ENCODE results near the gene FGF18.

DNA sequence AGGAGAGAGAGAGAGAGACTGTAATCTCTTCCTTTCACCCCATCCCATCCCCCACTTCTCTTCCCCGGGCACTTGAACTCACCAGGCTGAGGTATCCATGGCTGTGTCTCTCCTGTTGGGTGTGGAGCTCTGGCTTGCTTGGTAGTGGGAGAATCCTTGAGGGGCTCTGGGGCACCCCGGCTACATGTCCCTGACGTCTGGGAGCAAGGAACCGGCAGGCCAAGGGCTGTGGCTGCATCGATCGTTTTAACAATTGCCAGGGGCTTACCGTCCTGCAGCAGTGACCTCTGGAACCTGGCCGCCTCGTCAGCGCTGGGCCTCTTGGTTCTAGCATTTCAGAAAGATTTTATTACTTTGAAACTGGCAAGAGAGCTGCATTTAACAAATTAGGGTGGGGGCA is 30.0 kb downstream of the FGF18 start:
- TF ChIP-seq TAF1 (IDR thresholded peaks at IDR 0.05; ENCODE audit: borderline replicate concordance, insufficient read depth, low read length) (no peak), SIN3A (IDR thresholded peaks at IDR 0.05; ENCODE audit: borderline replicate concordance, insufficient read depth, low read length) (no peak)
- TF ChIP-seq, protein P1, sequence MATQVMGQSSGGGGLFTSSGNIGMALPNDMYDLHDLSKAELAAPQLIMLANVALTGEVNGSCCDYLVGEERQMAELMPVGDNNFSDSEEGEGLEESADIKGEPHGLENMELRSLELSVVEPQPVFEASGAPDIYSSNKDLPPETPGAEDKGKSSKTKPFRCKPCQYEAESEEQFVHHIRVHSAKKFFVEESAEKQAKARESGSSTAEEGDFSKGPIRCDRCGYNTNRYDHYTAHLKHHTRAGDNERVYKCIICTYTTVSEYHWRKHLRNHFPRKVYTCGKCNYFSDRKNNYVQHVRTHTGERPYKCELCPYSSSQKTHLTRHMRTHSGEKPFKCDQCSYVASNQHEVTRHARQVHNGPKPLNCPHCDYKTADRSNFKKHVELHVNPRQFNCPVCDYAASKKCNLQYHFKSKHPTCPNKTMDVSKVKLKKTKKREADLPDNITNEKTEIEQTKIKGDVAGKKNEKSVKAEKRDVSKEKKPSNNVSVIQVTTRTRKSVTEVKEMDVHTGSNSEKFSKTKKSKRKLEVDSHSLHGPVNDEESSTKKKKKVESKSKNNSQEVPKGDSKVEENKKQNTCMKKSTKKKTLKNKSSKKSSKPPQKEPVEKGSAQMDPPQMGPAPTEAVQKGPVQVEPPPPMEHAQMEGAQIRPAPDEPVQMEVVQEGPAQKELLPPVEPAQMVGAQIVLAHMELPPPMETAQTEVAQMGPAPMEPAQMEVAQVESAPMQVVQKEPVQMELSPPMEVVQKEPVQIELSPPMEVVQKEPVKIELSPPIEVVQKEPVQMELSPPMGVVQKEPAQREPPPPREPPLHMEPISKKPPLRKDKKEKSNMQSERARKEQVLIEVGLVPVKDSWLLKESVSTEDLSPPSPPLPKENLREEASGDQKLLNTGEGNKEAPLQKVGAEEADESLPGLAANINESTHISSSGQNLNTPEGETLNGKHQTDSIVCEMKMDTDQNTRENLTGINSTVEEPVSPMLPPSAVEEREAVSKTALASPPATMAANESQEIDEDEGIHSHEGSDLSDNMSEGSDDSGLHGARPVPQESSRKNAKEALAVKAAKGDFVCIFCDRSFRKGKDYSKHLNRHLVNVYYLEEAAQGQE (IDR thresholded peaks at IDR 0.05; ENCODE audit: insufficient read depth in 1 of 2, low read depth in 2 of 2, low read length in 2 of 2), result no peak
